OCI-LY7 (cell line): ENCODE measurements around the gene ANK3. TPM values are rescaled to one million over a fixed set of nuclear protein-coding genes. Genes with fewer than 3 reads are reported as not detected.

ENCODE experiments used
- BruUV-seq: library from RNA; stranded (reverse); fragments of 400-500 nt; replicated peaks from 2 replicates; lab custom pipeline; 2021; lab: Mats Ljungman, UMichigan
- CTCF ChIA-PET: fragments of 300-600 bp; sonication (Branson Sonifier 250); formaldehyde crosslinking; loops from one replicate; lab custom pipeline; 2022; ENCODE audit warnings: antibody characterized with exemption; ENCODE audit not compliant: unreplicated experiment; lab: Charles Lee
- POLR2A ChIA-PET: fragments of 300-600 bp; sonication (Branson Sonifier 250); formaldehyde crosslinking; loops from one replicate; lab custom pipeline; 2022; ENCODE audit warnings: antibody characterized with exemption; lab: Charles Lee
- DNase-seq: peaks from one replicate; pipeline ENCODE4 v3.0.0-alpha.2; 2015; ENCODE audit warnings: low spot score
- H2AFZ ChIP-seq: fragments of 200-600 bp; sonication (generic), shearing (Covaris generic); 2 replicates; pipeline ENCODE4 v1.6.1; 2014; ENCODE audit warnings: mild to moderate bottlenecking, antibody characterized with exemption, low read length, moderate library complexity
- H3K27ac ChIP-seq: fragments of 200-600 bp; sonication (generic); 2 replicates; pipeline ENCODE4 v1.5.1; 2014; ENCODE audit warnings: mixed run types, low read depth, mild to moderate bottlenecking, moderate library complexity, low read length, inconsistent platforms; ENCODE audit not compliant: poor library complexity, severe bottlenecking
- H3K36me3 ChIP-seq: fragments of 200-600 bp; sonication (generic); 2 replicates; pipeline ENCODE4 v1.6.1; 2014; ENCODE audit warnings: mild to moderate bottlenecking, antibody characterized with exemption, low read length, moderate library complexity, mixed read lengths; ENCODE audit not compliant: insufficient read depth
- H3K4me1 ChIP-seq: fragments of 200-600 bp; sonication (generic); 2 replicates; pipeline ENCODE4 v1.5.1; 2014; ENCODE audit warnings: mild to moderate bottlenecking, low read length; ENCODE audit not compliant: insufficient read depth, poor library complexity, severe bottlenecking
- H3K4me2 ChIP-seq: fragments of 200-600 bp; sonication (generic); 2 replicates; pipeline ENCODE4 v1.6.1; 2014; ENCODE audit warnings: mild to moderate bottlenecking, low read length
- H3K4me3 ChIP-seq: fragments of 200-600 bp; sonication (generic); 2 replicates; pipeline ENCODE4 v1.5.1; 2014; ENCODE audit warnings: mild to moderate bottlenecking, low read depth, low read length; ENCODE audit not compliant: poor library complexity, severe bottlenecking
- H3K79me2 ChIP-seq: fragments of 200-600 bp; sonication (generic); 2 replicates; pipeline ENCODE4 v1.6.1; 2016; ENCODE audit warnings: low read depth, mild to moderate bottlenecking, low read length, moderate library complexity, mixed read lengths; ENCODE audit not compliant: insufficient read depth
- H3K9me2 ChIP-seq: fragments of 200-600 bp; sonication (generic); 2 replicates; pipeline ENCODE4 v1.6.1; 2016; ENCODE audit warnings: mild to moderate bottlenecking, low read length, mixed read lengths; ENCODE audit not compliant: insufficient read depth
- H3K9me3 ChIP-seq: fragments of 200-600 bp; sonication (generic); 2 replicates; pipeline ENCODE4 v1.6.1; 2014; ENCODE audit warnings: mild to moderate bottlenecking, mixed run types, low read length, mixed read lengths
- H4K20me1 ChIP-seq: fragments of 200-600 bp; sonication (generic); 2 replicates; pipeline ENCODE4 v1.6.1; 2014; ENCODE audit warnings: mild to moderate bottlenecking, antibody characterized with exemption, low read length, moderate library complexity, mixed read lengths; ENCODE audit not compliant: insufficient read depth
- CTCF ChIP-seq: fragments of 200-600 bp; sonication (generic); conservative IDR thresholded peaks from 2 replicates; pipeline ENCODE4 v1.5.1; 2014; ENCODE audit warnings: mild to moderate bottlenecking, antibody characterized with exemption, low read length, moderate library complexity, mixed read lengths
- EZH2phosphoT487 ChIP-seq: fragments of 200-600 bp; sonication (generic); IDR thresholded peaks from 2 replicates; pipeline ENCODE4 v1.6.1; 2018; ENCODE audit warnings: low read depth, borderline replicate concordance, mild to moderate bottlenecking, mixed run types, antibody characterized with exemption, low read length, moderate library complexity, mixed read lengths
- intact Hi-C: fragments of 100-400 bp; cut with micrococcal nuclease; formaldehyde crosslinking; loops from one replicate; pipeline ENCODE4 v1.10.0; 2022; ENCODE audit not compliant: unreplicated experiment
- total RNA-seq, 2 experiments: library from RNA; depleted of rRNA in 1 of 2; stranded (reverse); fragments of >200 nt in 1 of 2; shearing (Covaris generic) in 1 of 2; gene quantifications; 2 replicates each; pipeline ENCODE4 v1.2.3, GENCODE V29; 2014 to 2022

ANK3 gene
- total RNA-seq, 2 experiments from 2014 or later = 0.13 to 0.49 TPM

GRCh38 chr10:60048091-60048501, 341.6 kb downstream of the ANK3 start:
- H4K20me1 ChIP-seq = no peaks in the 10 kb centered on the region
- H3K4me2 ChIP-seq = no peak overlapping the region
- POLR2A ChIA-PET = no interaction called here
- H3K36me3 ChIP-seq = no peaks in the 10 kb centered on the region
- H3K4me3 ChIP-seq = no peak overlapping the region
- no peaks in the 10 kb centered on the region for H3K4me1 ChIP-seq
- no peak for DNase-seq
- TF ChIP-seq CTCF (0 out of 2 replicates have a peak, but pooled peaks have one; percentile 32), EZH2phosphoT487 (no peak)
- no peak overlapping the region for H3K27ac ChIP-seq
- intact Hi-C loops = no loop called here
- H3K9me3 ChIP-seq = no peaks in the 10 kb centered on the region
- H2AFZ ChIP-seq = no peak overlapping the region
- no peaks in the 10 kb centered on the region for H3K79me2 ChIP-seq
- CTCF ChIA-PET = no interaction called here
- BruUV-seq = no TSS peak
- H3K9me2 ChIP-seq = no peaks in the 10 kb centered on the region

GRCh38 chr10:60045571-60045970, 344.1 kb downstream of the ANK3 start:
- Histone ChIP-seq H3K9me3 (no peaks in the 10 kb centered on the region), H3K79me2 (no peaks in the 10 kb centered on the region), H3K36me3 (no peaks in the 10 kb centered on the region), H3K27ac (no peak overlapping the region), H3K4me1 (no peaks in the 10 kb centered on the region), H4K20me1 (no peaks in the 10 kb centered on the region), H3K4me3 (no peak overlapping the region), H3K4me2 (no peak overlapping the region), H2AFZ (no peak overlapping the region), H3K9me2 (no peaks in the 10 kb centered on the region)
- ChIA-PET POLR2A (no interaction called here), CTCF (no interaction called here)
- BruUV-seq = no TSS peak
- DNase-seq = no peak
- intact Hi-C loops = no loop called here
- TF ChIP-seq CTCF = no peak
- TF ChIP-seq EZH2phosphoT487 = no peak

GRCh38 chr10:60044971-60045370, 344.7 kb downstream of the ANK3 start:
- no peak for DNase-seq

More at GRCh38 chr10:60044971-60045370, 344.7 kb downstream of the ANK3 start:
- Histone ChIP-seq H4K20me1 (no peaks in the 10 kb centered on the region), H3K79me2 (no peaks in the 10 kb centered on the region), H3K9me2 (no peaks in the 10 kb centered on the region), H3K9me3 (no peaks in the 10 kb centered on the region), H3K4me3 (no peak overlapping the region), H3K4me1 (no peaks in the 10 kb centered on the region), H3K27ac (no peak overlapping the region), H3K36me3 (no peaks in the 10 kb centered on the region), H3K4me2 (no peak overlapping the region), H2AFZ (no peak overlapping the region)
- ChIA-PET CTCF (no interaction called here), POLR2A (interaction anchor here (0.6 kb wide), 2 partner anchors 327 to 431 kb away, joined by 3 to 5 read pairs; no protein-coding TSS in a partner anchor)
- TF ChIP-seq CTCF (no peak), EZH2phosphoT487 (no peak)
- intact Hi-C loops = no loop called here
- BruUV-seq = no TSS peak
